UCSD-AML1 (cell line): Measurements from ENCODE around the gene TNS1.

Source experiments
- DNase-seq: peaks from one replicate; lab custom pipeline; 2025; ENCODE audit not compliant: unreplicated experiment; lab: John Stamatoyannopoulos, UW

The TNS1 gene

GRCh38 chr2:217880287-217880889 lies 122.4 kb downstream of the TNS1 start:
- DNase-seq = no peak

- DNase-seq = no peak
These were observed 123.7 kb downstream of the TNS1 start for GRCh38 chr2:217878915-217879590.

DNA sequence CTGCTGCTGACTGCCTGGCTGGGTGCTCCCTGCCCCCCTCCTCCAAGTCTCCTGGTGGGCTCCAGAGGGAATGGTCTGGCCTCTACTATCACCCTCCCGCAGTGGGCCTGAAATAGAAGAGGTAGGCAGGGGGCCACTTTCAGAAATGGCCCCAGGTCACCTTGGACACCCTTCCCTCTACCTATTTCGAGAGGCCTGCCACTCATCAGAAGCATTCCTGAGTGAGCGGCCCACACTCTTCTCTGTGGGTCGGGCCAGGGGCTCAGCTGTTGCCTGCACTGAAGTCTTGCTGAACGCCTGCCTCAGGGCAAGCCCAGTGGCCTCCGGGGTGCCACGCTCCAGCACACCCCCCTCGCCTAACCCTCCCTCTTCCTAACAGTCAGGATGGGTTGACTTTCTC lies 124.9 kb downstream of the TNS1 start:
- DNase-seq = no peak

- DNase-seq = no peak
These were observed 126.6 kb downstream of the TNS1 start for GRCh38 chr2:217876253-217876570.

- no peak for DNase-seq
These were observed 127.1 kb downstream of the TNS1 start for GRCh38 chr2:217875556-217876252.

- DNase-seq = no peak
These were observed 127.7 kb downstream of the TNS1 start for GRCh38 chr2:217875138-217875537.

DNA sequence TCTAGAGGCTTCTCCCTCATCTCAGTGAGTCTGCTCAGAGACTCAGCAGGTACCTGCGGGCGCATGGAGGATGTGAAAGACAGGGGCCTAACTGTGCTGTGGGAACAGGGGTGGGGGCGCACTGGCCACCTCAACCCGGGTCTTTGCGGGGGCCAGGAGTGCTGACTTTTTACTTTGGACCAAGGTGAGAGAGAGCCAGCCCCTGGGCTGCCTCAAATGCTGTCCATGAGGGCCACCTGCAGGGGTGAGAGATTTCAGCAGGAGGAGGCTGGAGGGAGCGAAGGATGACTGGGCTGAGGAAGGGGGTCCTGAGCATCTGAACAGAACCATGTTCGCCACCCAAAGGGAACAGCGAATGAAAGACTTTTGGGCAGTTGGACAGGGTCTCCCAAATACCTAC lies 129.4 kb downstream of the TNS1 start:
- DNase-seq = no peak

- no peak for DNase-seq
These were observed 130.5 kb downstream of the TNS1 start for GRCh38 chr2:217872319-217872718.

DNA sequence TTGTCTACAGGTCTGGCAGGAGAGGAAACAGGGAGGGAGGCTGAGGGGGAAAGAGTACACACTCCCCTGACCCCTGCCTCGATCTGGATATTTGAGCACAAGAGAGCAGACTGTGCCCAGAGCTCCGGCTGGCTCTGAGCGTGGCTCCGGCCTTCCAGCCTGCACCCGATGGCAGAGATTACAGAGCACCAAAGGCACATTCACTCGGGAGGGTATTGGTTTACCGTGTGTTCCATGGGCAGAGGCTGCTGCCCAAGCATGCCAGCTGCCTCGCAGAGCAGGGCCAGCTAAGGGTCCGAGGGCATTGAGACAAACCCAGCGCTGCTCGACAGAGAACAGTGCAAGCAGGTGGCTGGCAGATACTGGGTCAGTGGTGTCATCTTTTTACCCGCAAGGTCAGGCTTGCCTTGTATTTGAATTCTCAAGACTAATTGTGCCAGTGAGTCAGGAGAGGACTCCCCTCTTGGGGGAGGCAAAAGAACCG lies 132.2 kb downstream of the TNS1 start:
- DNase-seq = no peak

GRCh38 chr2:217868911-217869334 lies 133.9 kb downstream of the TNS1 start:
- DNase-seq = no peak

DNA sequence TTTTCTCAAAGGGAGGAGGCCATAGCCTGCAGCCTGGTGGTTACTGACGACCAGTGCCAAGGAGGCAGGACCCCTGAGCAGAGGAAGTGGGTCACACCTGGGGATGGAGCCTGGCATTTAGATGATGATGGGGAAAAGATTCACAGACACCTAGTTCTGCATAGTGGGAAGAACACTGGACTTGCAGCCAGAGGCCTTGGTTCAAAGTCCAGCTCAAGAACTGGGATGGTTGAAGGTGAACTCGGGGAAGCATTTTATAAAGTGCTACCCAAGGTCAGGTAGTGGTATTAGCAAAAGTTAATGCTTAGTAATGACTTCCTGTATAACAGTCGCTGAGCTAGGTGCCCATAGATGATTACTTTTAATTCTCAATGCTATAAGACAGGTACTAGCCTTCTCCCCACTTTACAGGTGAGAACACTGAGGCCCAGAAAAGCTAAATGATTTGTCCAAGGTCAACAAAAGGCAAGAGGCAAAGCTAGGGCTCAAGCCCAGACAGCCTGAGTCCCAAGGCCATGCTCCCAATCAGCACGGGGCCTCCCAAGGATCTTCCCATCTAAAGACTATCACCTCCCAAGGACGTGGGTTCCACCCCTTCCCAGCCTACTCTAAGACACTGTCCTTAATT lies 134.4 kb downstream of the TNS1 start:
- DNase-seq = no peak

- no peak for DNase-seq
These were observed 136.3 kb downstream of the TNS1 start for GRCh38 chr2:217866457-217866856.

DNA sequence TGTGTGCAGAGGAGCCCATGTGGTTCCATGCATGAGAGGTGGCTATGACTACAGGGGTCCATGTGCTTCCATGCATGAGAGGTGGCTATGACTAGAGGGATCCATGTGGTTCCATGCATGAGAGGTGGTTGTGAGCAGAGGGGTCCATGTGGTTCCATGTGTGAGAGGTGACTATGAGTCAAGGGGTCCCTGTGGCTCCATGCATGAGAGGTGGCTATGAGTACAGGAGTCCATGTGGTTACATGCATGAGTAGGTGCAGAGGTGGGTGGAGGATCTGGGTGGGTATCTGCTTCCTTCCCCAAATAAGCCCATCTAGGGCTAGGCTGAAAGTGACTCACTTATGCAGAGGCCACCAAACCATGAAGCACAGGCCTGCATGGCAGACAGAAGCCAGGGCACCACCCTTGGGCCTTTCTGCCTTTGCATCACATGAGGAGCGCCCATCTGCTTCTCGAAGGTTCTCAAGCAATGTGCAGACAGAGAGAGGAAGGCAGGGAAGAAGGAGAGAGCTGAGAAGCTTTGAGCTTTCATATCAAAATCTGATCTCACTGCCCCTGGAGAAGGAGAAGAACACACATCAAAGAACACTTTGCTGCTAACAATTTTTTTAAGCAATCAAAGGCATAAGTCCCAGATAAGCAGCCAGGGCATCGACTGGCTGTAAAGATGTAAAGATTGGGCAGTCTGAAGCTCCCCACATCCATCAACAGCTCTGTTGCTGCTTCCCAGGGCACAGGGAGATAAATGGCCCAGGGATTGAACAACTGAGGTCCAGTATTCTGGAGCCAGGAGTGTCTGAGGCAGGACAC lies 137.6 kb downstream of the TNS1 start:
- no peak for DNase-seq

GRCh38 chr2:217863883-217864282 lies 138.9 kb downstream of the TNS1 start:
- no peak for DNase-seq

DNA sequence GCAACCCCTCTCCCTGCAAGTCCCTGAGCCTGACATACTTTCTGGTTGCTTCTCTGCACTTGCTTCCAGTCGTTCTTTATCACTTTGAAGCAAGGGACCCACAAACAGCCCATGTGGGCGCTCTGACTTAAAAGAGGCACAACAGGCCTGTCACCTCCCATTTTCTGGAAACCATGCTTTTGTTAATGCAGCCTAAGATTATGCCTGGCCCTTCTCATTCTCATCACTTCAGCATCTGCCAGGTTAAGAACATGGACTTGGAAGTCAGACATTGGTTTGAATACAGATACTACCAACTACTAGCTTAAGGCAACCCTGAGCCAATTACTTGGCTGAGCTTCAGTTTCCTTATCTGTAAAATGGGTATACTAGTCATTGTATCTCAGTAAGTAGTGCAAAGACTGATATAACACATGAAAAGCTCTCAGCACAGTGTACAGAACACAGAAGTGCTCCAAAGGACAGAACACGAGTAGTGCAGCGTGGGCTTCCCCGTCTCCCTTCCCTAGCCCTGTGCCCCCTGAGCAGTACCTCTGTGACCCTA lies 141.4 kb downstream of the TNS1 start:
- DNase-seq = no peak

DNA sequence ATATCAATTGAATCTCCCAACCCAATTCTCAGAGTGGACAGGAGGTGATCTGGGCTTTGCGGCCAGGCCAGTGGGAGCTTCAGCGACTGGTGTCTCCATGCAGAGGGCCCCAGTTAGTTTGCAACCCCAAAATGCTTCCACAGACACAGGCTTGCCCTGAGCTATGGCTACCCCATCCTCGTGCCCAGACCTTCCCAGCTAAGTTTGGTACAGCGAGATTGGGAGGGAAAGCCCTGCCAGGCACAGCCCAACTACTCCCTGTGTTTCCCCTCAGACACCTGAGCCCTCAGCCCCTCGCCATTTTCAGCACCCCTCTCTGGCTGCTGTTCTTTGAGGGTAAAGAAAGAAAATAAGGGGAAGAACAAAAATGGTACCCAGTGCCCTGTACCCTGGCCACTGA lies 142.9 kb downstream of the TNS1 start:
- DNase-seq = no peak

DNA sequence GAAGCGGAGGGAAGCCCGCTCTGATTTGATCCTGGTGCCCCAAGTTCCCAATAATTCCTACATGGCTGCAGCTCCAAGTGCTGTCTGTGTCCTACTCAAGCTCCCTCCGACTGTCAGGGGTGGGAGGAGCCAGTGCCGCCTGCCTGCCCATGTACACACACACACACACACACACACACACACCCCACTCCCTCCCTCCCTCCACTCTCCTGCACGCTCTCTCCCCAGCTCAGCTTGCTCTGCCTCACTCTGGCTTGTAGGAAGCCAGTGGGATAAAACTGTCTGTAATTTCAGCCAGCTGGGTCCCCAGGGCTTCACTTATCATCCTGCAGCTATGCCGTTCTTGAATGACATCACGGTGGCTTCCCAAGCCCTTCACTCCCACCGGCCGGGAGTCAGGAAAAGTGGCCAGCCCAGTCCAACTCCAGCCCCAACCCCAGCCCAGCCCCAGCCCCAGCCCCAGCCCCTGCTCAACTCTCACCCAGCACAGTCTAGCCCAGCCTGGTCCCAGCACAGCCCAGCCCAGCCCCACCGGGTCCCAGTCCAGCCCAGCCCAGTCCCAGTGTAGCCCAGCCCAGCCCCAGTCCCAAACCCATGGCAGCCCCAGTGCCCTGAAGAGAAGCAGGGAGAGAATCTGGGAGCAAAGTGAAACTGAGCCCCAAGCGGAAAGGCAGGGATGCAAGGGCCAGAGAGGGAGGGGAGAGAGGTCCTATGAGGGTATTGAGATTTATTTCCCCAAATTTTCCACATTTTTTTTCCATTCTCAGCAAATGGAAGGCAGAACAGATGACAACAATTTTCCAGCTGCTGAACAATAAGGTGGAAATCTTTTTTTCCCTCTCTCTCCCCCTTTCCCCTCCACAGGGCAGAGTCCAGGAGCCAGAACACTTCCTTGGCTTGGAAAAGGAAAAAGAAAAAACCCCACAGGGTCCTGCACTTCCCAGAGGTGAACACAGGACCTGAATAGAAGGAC lies 144.0 kb downstream of the TNS1 start:
- DNase-seq = no peak

DNA sequence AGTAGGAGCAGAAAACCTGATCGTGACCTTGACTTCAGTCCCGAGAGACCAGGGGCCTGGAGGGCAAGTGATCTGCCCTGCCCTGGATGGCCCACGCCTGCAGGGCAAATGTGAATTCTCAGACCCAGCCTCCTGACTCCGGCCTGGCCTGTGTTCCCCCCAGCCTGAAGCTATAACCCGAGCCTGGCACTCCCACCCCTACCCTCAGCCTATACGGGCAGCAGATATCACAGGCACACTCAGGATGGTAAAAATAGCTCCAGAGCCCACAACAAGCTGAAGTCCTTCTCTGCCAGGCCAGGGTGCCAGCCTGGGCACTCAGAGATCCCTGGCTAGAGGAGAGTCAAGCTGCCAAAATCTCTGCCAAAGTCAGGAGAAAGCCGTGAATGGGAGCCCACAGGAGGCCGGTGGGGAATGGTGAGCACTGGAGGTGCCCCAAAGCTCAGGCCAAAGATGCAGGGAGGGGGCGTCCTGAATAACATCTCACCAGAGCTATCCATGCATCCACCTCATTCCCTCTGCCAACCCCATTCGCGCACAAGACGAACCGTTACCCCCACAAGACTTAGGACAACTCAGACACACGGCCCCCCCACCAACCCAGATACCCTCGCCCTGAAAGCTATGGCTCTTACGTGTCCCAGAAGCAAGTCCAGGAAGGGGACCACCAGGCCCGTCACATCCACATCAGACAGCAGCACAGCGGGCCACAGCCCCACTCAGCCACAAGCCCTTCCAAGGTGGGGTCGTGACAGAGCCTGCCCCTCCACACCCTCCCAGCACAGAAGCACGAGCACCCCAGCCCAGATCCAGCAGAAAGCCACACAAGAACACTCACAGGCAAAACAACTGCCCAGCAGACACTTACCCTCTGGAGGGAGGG lies 144.9 kb downstream of the TNS1 start:
- no peak for DNase-seq

GRCh38 chr2:217856871-217857270 lies 145.9 kb downstream of the TNS1 start:
- DNase-seq = no peak
